ENCODE data around the gene IFI27. TPM values are rescaled to one million over a fixed set of nuclear protein-coding genes. Genes with fewer than 3 reads are reported as not detected.

IFI27 gene
- total and polyA plus RNA-seq, 2 of the 8 experiments (the other 6 are each of a cell fraction or from before 2014, with no cell fraction given), result 0.76 to 2.2 TPM

GRCh38 chr14:94089479-94089878 is 21.1 kb upstream of the IFI27 start:
- DNase-seq (ENCODE audit: low read depth in 1 of 2, low spot score in 2 of 2) (no peak), FAIRE-seq (no peak)
- no peaks in the 10 kb centered on the region for H3K4me1 ChIP-seq (replicated peaks in 1 of 4; ENCODE audit: control insufficient read depth in 3 of 4, insufficient read depth in 4 of 4, low read length in 3 of 4)
- H2BK15ac ChIP-seq (ENCODE audit: low read length), result no peak overlapping the region
- H3K36me3 ChIP-seq (ENCODE audit: control insufficient read depth in 2 of 4, insufficient read depth in 4 of 4, low read length in 3 of 4), result no peaks in the 10 kb centered on the region
- H3K79me2 ChIP-seq (ENCODE audit: control insufficient read depth in 1 of 2, insufficient read depth in 2 of 2, low read length in 2 of 2), result no peaks in the 10 kb centered on the region
- 94% methylated on average over 4 of the region's 4 CpGs; no CpG with 5 or more reads in 1 of the 2 experiments for WGBS, 2 experiments (ENCODE audit: extremely low coverage in 1 of 2, insufficient coverage in 1 of 2, insufficient read length in 1 of 2, insufficient replicate concordance in 2 of 2, low coverage in 1 of 2, low lambda C conversion rate in 2 of 2, missing lambda C conversion rate in 1 of 2)
- no peak overlapping the region for H3K4me3 ChIP-seq (ENCODE audit: extremely low read depth in 1 of 4, insufficient read depth in 2 of 4, low read depth in 3 of 4, low read length in 4 of 4)
- H4K91ac ChIP-seq (replicated peaks; ENCODE audit: insufficient read length, low read length), result no peak overlapping the region
- H3K14ac ChIP-seq (ENCODE audit: insufficient read length), result no peak overlapping the region
- H3K9ac ChIP-seq (replicated peaks in 1 of 4; ENCODE audit: extremely low read depth in 1 of 4, low read depth in 3 of 4, low read length in 3 of 4), result no peak overlapping the region
- H3K56ac ChIP-seq (replicated peaks; ENCODE audit: insufficient read length, low read depth, low read length), result no peak overlapping the region
- no peak overlapping the region for H2AFZ ChIP-seq (ENCODE audit: low read length)
- H2BK5ac ChIP-seq (ENCODE audit: low read depth, low read length), result no peak overlapping the region
- no peak overlapping the region for H3K4ac ChIP-seq (replicated peaks; ENCODE audit: insufficient read length, low read depth, low read length)
- no peaks in the 10 kb centered on the region for H4K20me1 ChIP-seq (replicated peaks in 1 of 2; ENCODE audit: control insufficient read depth in 1 of 2, insufficient read depth in 2 of 2, low read length in 2 of 2)
- no peak overlapping the region for H4K5ac ChIP-seq (ENCODE audit: insufficient read length, low read depth, low read length)
- no peak overlapping the region for H3K27ac ChIP-seq (ENCODE audit: low read depth, low read length)
- CTCF ChIA-PET (ENCODE audit: partially characterized antibody), result interaction anchor here (0.8 to 1.4 kb wide), 4 partner anchors 12 to 150 kb away, joined by 3 read pairs; no protein-coding TSS in a partner anchor
- H3K27me3 ChIP-seq (replicated peaks in 1 of 4; ENCODE audit: control insufficient read depth in 3 of 4, extremely low read depth in 1 of 4, insufficient read depth in 3 of 4, low read length in 3 of 4), result no peaks in the 10 kb centered on the region
- no peak overlapping the region for H3K4me2 ChIP-seq (ENCODE audit: insufficient read depth in 1 of 2, low read depth in 2 of 2, low read length in 2 of 2)
- no peak overlapping the region for H2BK120ac ChIP-seq (replicated peaks; ENCODE audit: low read depth, low read length)
- H3K23ac ChIP-seq (ENCODE audit: insufficient read length), result no peak overlapping the region
- H3K23me2 ChIP-seq (ENCODE audit: low read depth, low read length), result no peaks in the 10 kb centered on the region
- H3K79me1 ChIP-seq (ENCODE audit: low read depth, low read length), result no peaks in the 10 kb centered on the region
- no peak overlapping the region for H2BK20ac ChIP-seq (ENCODE audit: low read length)
- no peak overlapping the region for H2AK5ac ChIP-seq (ENCODE audit: low read depth, low read length)
- no peak overlapping the region for H3K18ac ChIP-seq (ENCODE audit: extremely low read depth, low read length)
- H4K8ac ChIP-seq (ENCODE audit: extremely low read depth, insufficient read depth, low read length), result no peak overlapping the region
- no peak overlapping the region for H2BK12ac ChIP-seq (ENCODE audit: low read depth, low read length)
- H3K9me3 ChIP-seq (ENCODE audit: insufficient read depth in 2 of 2, low read depth in 1 of 2, low read length in 1 of 2), result no peaks in the 10 kb centered on the region
- POLR2A ChIA-PET (ENCODE audit: partially characterized antibody), result interaction anchor here (1.2 kb wide), 1 partner anchor 9 kb away, joined by 4 read pairs; no protein-coding TSS in a partner anchor
- TF ChIP-seq CREB1 (IDR thresholded peaks at IDR 0.05) (no peak), SP4 (IDR thresholded peaks at IDR 0.05; ENCODE audit: low read length) (no peak), RFX5 (IDR thresholded peaks at IDR 0.05; ENCODE audit: borderline replicate concordance, low read depth, low read length) (no peak), TBP (IDR thresholded peaks at IDR 0.05; ENCODE audit: low read depth, low read length) (no peak), BCL11A (IDR thresholded peaks at IDR 0.05; ENCODE audit: low read depth in 2 of 2, low read length in 2 of 2) (no peak), RAD21 (IDR thresholded peaks at IDR 0.05 in 1 of 2, conservative IDR thresholded peaks at IDR 0.05 in 1 of 2; ENCODE audit: low read depth in 2 of 2, low read length in 2 of 2) (no peak), POLR2A (IDR thresholded peaks at IDR 0.05; ENCODE audit: control extremely low read depth in 1 of 2, low read depth in 2 of 2, low read length in 2 of 2) (no peak), NANOG (IDR thresholded peaks at IDR 0.05; ENCODE audit: insufficient read depth, low read depth, low read length, poor library complexity, severe bottlenecking) (no peak), CTCF (IDR thresholded peaks at IDR 0.05; ENCODE audit: control extremely low read depth in 1 of 3, insufficient read depth in 1 of 3, low read depth in 1 of 3, low read length in 3 of 3) (no peak), RBBP5 (IDR thresholded peaks at IDR 0.05; ENCODE audit: borderline replicate concordance, low read depth, low read length) (no peak), RNF2 (IDR thresholded peaks at IDR 0.05; ENCODE audit: borderline replicate concordance, low read depth, low read length, missing control alignments, poor library complexity, severe bottlenecking) (no peak)
